Activated naive CD8-positive, alpha-beta T cell treated with anti-CD3 and anti-CD28 coated beads for 36 hours (primary cell): ENCODE results near the gene NIFK. TPM values are rescaled to one million over a fixed set of nuclear protein-coding genes. Genes with fewer than 3 reads are reported as not detected.

Experiments
- DNase-seq: peaks from one replicate; pipeline ENCODE4 v3.0.0; 2021
- H3K27ac Mint-ChIP-seq: one replicate; pipeline ENCODE4 v1.8.0; 2022; ENCODE audit warnings: mild to moderate bottlenecking, moderate library complexity, mixed read lengths
- H3K27me3 Mint-ChIP-seq: one replicate; pipeline ENCODE4 v1.8.0; 2022; ENCODE audit warnings: mild to moderate bottlenecking, mixed read lengths
- H3K36me3 Mint-ChIP-seq: one replicate; pipeline ENCODE4 v1.8.0; 2021; ENCODE audit warnings: mild to moderate bottlenecking, mixed read lengths
- H3K4me1 Mint-ChIP-seq: one replicate; pipeline ENCODE4 v1.8.0; 2021; ENCODE audit warnings: mixed read lengths
- H3K4me3 Mint-ChIP-seq: one replicate; pipeline ENCODE4 v1.8.0; 2022; ENCODE audit warnings: mild to moderate bottlenecking, moderate library complexity, mixed read lengths
- H3K9me3 Mint-ChIP-seq: one replicate; pipeline ENCODE4 v1.8.0; 2022; ENCODE audit warnings: mixed read lengths
- total RNA-seq, 2 experiments: library from RNA; stranded (reverse); gene quantifications; one replicate each; pipeline ENCODE4 v1.2.3, GENCODE V29; 2021

Gene NIFK
- total RNA-seq, result 100 to 1,000 TPM; 186 to 202 TPM

DNA sequence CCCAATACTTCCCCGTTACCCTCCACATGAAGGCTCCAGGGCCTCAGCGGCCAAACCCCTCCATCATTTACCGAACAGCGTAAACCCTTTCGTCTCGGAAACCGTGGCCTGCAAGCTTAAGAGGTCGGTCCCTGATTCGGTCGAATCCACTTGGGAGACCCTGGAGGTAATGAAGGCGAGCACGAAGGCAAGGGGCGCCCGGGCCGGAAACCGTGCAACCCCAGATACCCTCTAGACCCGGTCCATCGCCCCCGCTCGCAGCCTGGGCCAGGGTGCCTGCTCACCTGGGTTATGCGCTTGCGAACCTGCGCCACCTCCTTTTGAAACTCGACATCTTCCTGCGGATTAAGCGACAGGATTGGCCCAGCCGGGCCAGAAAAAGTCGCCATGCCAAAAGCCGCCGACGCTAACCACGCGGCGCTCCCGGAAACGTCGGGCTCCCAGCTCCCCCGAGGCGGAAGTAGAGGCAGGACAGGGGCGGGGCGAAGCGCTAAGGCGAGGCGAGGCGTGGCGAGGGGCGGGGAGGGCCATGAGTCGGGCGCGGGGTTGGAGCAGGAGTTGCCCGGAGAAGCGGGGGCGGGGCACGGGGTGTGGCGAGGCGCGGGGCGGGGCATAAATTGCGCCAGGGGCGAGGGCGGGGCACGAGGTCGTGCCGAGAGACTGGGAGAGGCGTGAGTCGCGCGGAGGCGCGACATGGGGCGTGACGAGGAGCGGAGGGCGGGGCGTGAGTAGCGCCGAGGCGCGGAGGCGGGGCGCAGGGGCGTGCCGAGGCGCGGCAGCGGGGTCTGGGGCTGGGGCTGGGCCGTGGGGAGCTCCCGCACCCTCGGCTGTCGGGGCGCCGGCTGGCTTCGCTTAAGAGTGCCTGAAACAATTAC is at the start of gene NIFK:
TSS of gene NIFK (minus strand) at position 414 of the 875 bp plus-strand sequence. CDS start at position 389, 25 bp downstream.
- peak within 1 kb of the TSS; percentile 94 for H3K4me3 Mint-ChIP-seq

DNA sequence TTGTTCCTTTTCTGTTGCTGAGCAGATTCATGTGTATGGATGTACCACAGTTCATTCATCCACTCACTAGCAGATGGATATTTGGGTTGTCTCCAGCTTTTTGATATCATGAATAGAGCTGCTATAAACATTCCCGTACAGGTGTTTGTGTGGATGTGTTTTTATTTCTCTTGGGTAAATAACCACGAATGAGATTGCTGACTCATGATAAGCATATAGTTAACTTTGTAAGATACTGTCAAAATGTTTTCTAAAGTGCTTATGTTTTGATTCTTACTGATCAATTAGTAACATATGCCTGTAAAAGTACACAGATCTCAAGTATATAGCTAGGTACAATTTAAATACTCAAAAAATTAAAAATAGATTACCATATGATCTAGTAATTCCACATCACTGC is 46.5 kb upstream of the NIFK start:
- no peak overlapping the region for H3K27ac Mint-ChIP-seq
- no peaks in the 10 kb centered on the region for H3K9me3 Mint-ChIP-seq
- no peak for DNase-seq
- no peaks in the 10 kb centered on the region for H3K4me1 Mint-ChIP-seq
- no peak overlapping the region for H3K4me3 Mint-ChIP-seq
- no peaks in the 10 kb centered on the region for H3K36me3 Mint-ChIP-seq
- H3K27me3 Mint-ChIP-seq, result peaks cover 10% of the 10 kb centered on the region

More for the DNA sequence above, at the start of gene NIFK:
- peak within 1 kb of the TSS; percentile 95 for H3K27ac Mint-ChIP-seq
- H3K36me3 Mint-ChIP-seq, result peaks cover 28% of the 10 kb centered on the region
- H3K9me3 Mint-ChIP-seq, result no peaks in the 10 kb centered on the region
- peak; percentile 100 for DNase-seq
- H3K4me1 Mint-ChIP-seq, result peaks cover 36% of the 10 kb centered on the region
- H3K27me3 Mint-ChIP-seq, result no peaks in the 10 kb centered on the region

DNA sequence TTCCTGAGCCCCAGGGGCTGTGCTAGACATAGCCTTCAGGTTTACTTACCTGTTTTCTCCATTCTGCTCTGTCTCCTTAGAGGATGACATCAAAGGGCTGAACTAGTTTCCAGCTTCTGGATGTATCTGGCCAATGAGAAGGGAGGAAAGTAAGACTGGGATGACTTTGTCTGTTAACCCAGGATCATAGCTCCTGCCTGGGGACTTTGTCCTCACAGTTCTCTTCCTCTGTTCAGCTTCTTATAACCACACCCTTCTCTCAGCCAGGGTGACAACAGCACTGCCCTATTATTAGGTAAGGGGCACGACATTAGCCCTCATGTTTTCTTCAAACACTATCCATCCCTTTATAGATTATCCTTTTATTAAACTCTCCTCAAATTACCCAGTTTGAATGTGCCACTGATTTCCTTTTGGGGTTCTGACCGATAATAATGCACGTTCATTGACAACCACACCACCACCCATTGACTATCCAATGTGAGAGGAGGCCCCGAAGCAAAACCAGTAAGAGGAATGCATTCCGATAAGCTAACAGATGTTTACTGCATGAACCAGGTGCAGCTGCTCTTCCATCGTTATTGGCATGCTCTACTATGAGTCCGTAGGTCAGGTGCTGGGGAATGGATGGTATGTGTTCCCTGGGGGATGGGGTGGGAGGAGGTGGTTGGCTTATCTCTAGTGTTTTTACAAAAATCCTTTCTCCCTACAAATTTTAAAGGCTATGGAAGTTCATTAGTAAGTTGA is 42.2 kb upstream of the NIFK start:
- Mint-ChIP-seq H3K4me1 (no peaks in the 10 kb centered on the region), H3K27me3 (peaks cover 6% of the 10 kb centered on the region), H3K9me3 (no peaks in the 10 kb centered on the region), H3K4me3 (no peak overlapping the region), H3K27ac (no peak overlapping the region), H3K36me3 (no peaks in the 10 kb centered on the region)
- DNase-seq, result no peak

DNA sequence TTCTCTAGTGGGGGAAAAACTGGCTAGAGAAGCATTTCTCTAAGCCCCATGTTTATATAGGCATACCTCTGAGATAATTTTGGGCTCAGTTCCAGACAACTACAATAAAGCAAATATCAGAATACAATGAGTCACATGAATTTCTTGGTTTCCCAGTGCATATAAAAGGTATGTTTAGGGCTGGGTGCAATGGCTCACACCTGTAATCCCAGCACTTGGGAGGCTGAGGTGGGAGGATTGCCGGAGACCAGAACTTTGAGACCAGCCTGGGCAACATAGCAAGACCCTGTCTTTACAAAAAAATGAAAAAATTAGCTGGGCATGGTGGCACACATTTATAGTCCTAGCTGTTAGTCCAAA is 41.0 kb upstream of the NIFK start:
- no peaks in the 10 kb centered on the region for H3K4me1 Mint-ChIP-seq
- H3K27ac Mint-ChIP-seq, result no peak overlapping the region
- H3K27me3 Mint-ChIP-seq, result peaks cover under 1% of the 10 kb centered on the region
- no peaks in the 10 kb centered on the region for H3K36me3 Mint-ChIP-seq
- DNase-seq, result no peak
- H3K9me3 Mint-ChIP-seq, result no peaks in the 10 kb centered on the region
- H3K4me3 Mint-ChIP-seq, result no peak overlapping the region

DNA sequence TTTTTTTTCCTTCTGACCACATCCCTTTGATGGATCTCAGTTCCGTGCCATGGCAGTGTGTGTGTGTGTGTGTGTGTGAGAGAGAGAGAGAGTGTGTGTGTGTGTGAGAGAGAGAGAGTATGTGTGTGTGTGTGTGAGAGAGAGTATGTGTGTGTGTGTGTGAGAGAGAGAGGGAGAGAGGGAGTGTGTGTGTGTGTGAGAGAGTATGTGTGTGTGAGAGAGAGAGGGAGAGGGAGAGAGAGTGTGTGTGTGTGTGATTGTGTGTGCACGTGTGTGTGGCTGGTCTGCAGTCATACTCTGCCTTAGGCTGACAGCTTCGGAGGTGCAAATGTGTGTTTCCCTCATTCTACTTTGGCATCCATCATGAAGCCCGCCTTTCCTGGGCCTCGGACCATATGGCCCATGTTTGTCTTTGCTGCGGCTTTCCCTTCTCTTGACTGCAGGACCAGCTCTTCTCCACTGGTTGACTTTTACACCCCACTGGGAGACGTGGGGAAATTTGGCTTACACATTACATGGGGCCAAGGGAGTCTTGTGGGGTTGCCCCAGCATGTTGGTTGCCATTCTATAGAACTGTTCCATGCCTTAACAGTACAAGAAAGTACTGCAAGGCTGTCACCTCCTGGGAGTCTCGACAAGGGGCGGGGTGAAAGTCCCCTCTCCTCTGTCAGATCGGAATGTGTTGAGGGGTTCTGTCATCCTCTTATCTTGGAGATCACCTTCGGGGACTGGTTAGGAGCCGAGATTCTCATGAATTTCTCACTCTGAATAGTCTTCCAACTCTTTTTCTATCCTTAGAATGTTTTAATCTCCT is 40.4 kb upstream of the NIFK start:
- H3K4me3 Mint-ChIP-seq, result no peak overlapping the region
- no peaks in the 10 kb centered on the region for H3K27me3 Mint-ChIP-seq
- H3K9me3 Mint-ChIP-seq, result no peaks in the 10 kb centered on the region
- no peaks in the 10 kb centered on the region for H3K4me1 Mint-ChIP-seq
- no peak overlapping the region for H3K27ac Mint-ChIP-seq
- DNase-seq, result no peak
- H3K36me3 Mint-ChIP-seq, result no peaks in the 10 kb centered on the region

DNA sequence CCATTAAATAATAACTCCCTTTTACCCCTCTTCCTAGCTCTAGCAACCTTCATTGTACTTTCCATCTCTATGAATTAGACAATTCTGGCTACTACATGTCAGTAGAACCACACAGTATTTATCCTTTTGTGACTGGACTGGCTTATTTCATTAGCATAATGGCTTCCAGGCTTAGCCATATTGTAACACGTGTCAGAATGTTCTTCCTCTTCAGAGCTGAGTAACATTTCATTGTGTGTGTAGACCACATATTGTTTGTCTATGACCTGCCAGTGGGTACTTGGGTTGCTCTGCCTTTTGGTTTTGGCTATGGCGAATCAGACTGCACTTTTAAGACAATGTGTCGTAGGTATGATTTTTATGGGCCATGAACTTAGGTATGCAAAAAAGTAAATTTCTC is 39.7 kb upstream of the NIFK start:
- DNase-seq, result no peak
- Mint-ChIP-seq H3K27me3 (no peaks in the 10 kb centered on the region), H3K4me1 (no peaks in the 10 kb centered on the region), H3K27ac (no peak overlapping the region), H3K36me3 (no peaks in the 10 kb centered on the region), H3K9me3 (no peaks in the 10 kb centered on the region), H3K4me3 (no peak overlapping the region)

DNA sequence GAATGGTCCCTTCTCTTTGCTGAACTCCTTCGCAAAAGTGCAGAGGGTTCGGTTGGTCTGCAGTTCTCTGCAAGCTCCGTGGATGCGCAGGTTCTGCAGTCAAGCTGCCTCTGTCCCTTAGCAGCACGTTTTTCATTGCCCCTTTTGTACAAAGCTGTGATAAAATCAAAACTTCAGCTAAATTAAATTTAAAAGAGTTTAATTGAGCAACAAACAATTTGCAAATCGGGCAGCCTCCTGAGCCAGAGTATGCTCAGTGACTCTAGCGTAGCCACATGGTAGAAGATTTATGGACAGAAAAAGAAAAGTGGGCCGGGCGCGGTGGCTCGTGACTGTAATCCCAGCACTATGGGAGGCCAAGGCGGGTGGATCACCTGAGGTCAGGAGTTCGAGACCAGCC is 37.6 kb upstream of the NIFK start:
- no peak for DNase-seq
- Mint-ChIP-seq H3K4me3 (no peak overlapping the region), H3K27ac (no peak overlapping the region), H3K4me1 (no peaks in the 10 kb centered on the region), H3K27me3 (no peaks in the 10 kb centered on the region), H3K36me3 (no peaks in the 10 kb centered on the region), H3K9me3 (no peaks in the 10 kb centered on the region)

DNA sequence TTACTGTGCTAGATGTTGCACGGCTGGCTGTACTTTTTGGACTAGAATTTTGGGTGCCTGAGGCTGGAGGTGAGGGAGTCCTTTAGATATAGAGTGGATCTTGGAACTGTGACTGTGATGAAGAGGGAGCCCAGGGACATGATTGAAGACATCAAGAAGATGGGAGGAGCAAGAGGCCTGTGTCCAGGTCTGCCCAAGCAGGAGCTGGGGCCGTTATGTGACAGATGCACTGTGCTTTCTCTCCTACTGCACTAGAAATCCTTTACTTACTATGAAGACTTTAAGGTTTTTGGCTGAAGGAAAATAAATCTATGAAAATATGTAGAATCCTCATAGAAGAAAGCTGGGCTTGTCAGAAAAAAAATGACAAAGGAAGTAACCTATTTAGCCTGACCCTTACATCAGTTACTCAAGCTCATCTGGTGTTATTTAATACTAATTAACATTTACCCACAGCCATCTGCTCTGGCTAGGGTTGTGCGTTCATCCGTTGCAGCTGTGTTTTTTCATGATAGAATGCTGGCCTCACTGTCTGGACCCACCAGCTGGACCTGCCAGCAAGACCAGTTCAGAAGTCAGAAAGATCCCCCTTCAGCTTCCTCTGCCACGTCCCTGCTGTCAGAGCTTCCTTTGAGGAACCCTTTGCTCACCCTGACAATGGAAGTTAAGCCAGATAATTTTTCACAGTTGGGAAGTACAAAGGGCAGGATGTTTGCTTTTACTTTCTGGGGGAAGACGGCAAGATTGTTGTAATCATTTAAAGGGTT is 35.5 kb upstream of the NIFK start:
- H3K36me3 Mint-ChIP-seq, result no peaks in the 10 kb centered on the region
- H3K27ac Mint-ChIP-seq, result no peak overlapping the region
- H3K4me3 Mint-ChIP-seq, result no peak overlapping the region
- H3K27me3 Mint-ChIP-seq, result no peaks in the 10 kb centered on the region
- H3K9me3 Mint-ChIP-seq, result no peaks in the 10 kb centered on the region
- no peaks in the 10 kb centered on the region for H3K4me1 Mint-ChIP-seq
- no peak for DNase-seq

DNA sequence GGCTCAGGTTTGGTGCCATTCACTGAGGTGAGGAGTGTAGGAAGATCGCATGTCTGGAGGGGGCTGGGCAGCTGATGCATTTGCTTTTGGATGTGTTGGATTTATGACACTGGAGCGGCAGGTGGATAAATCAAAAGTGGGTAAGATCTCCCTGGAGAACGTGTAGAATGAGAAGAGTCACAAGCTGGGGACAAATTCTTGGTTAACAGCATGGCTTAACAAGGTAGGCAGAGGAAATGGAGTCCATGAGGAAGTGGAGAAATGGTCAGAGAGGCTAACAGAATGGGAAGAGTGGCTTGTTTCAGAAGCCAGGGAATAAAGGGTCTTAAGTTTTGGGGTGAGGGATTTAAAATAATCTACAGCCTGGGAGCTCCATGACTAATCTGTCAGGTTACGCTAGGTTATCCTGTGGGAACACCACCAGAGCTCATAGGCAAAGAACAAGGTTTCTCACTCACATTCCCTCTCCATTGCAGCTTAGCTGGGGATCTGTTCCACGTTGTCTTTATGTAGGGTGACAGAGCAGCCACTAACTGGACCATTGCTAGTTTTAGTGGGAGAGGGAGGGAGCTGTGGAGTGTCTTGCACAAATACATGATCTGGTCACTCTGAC is 31.6 kb upstream of the NIFK start:
- no peak overlapping the region for H3K4me3 Mint-ChIP-seq
- DNase-seq, result no peak
- no peaks in the 10 kb centered on the region for H3K9me3 Mint-ChIP-seq
- peaks cover 10% of the 10 kb centered on the region for H3K36me3 Mint-ChIP-seq
- H3K4me1 Mint-ChIP-seq, result no peaks in the 10 kb centered on the region
- no peak overlapping the region for H3K27ac Mint-ChIP-seq
- no peaks in the 10 kb centered on the region for H3K27me3 Mint-ChIP-seq

DNA sequence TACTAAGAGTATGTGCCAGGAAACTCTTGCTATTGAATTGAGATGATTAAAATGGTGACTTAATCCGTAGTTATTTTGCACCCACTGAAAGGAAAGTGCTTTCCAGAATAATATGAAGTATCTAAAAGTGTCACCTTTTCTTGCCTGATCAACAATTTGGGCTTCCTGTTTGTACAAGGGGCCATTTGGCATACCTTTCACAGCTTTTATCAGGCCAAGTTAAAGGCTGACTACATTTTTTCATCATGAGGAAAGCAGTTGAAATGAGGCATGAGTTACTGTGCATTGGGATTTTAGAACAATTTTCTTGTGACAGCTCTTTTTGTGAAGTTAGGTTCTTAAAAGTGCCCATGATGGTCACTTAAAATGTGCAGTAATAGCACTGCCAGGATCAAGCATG is 29.9 kb upstream of the NIFK start:
- Mint-ChIP-seq H3K36me3 (peaks cover 14% of the 10 kb centered on the region), H3K4me1 (no peaks in the 10 kb centered on the region), H3K27ac (no peak overlapping the region), H3K9me3 (no peaks in the 10 kb centered on the region), H3K4me3 (no peak overlapping the region), H3K27me3 (no peaks in the 10 kb centered on the region)
- no peak for DNase-seq

DNA sequence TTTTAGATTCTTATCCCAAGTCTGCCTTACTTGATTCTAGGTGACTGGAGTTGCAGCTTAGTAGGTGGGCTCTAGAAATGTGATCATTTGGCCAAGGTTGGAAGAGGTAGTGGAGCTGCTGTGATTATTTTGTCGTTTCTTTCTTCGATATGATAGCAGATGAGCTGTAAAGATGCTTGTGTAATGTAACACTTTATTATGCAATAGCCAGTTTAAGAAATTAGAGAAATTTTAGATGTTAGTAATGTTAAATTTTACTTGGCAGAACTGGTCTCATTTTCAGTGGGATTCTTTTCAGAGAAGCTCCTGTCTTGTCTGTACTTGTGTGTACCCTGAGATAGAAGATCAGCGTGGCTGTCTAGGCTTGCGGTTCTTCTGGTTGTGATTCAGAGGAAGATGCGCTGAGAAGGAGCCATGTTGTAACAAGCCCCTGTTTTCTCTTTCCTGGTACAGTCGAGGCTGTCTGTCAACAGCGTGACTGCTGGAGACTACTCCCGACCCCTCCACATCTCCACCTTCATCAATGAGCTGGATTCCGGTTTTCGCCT is 28.1 kb upstream of the NIFK start:
- Mint-ChIP-seq H3K4me3 (no peak overlapping the region), H3K27me3 (no peaks in the 10 kb centered on the region), H3K4me1 (peaks cover 6% of the 10 kb centered on the region), H3K36me3 (peaks cover 18% of the 10 kb centered on the region), H3K9me3 (no peaks in the 10 kb centered on the region), H3K27ac (no peak overlapping the region)
- DNase-seq, result no peak

DNA sequence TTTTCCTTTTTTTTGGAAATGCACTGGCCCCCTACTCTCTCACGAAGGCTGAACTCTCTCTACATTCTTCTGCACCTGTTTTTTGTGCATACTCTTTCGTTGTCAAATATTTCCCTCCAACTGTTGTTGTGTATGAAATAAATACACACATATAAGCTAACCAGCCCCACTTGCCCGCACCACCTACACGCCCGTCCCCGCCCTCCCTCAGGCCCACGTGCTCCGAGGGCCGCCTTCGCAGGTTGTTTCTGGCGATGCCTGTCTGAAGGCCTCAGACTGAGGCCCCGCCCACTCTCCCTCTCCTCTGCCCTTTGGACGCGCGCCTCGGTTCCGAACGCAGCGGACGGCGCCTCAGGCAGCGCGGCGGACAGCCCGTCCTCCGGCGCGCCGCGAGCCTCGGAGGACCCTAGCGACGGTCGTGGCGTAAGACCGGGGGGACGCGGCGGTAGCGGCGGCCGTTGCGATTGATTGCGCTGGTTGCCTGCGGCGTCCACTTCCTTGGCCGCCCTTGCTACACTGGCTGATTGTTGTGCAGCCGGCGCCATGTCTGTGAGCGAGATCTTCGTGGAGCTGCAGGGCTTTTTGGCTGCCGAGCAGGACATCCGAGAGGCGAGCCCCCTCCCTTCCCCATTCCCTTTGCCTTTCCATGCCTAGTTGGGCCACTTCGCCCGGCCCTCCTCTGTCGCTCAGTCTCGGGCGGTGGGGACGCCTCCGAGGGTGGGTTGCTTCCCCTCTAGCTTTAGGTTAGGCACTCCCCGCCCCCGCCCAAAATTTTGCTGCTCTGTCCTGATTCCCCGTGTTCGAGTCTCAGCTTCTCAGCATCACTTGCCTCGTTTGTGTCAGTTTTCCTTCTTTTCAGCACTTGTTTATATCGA is 18.8 kb upstream of the NIFK start, which contains the start of gene TSN:
TSS of gene TSN (plus strand) at position 415 of the 875 bp plus-strand sequence. CDS start at position 544, 129 bp downstream.
- H3K27me3 Mint-ChIP-seq, result no peaks in the 10 kb centered on the region
- peak within 1 kb of the TSS; percentile 90 for H3K4me3 Mint-ChIP-seq
- peaks cover 19% of the 10 kb centered on the region for H3K36me3 Mint-ChIP-seq
- DNase-seq, result peak; percentile 99
- peak within 1 kb of the TSS; percentile 92 for H3K27ac Mint-ChIP-seq
- no peaks in the 10 kb centered on the region for H3K9me3 Mint-ChIP-seq
- H3K4me1 Mint-ChIP-seq, result peaks cover 22% of the 10 kb centered on the region

DNA sequence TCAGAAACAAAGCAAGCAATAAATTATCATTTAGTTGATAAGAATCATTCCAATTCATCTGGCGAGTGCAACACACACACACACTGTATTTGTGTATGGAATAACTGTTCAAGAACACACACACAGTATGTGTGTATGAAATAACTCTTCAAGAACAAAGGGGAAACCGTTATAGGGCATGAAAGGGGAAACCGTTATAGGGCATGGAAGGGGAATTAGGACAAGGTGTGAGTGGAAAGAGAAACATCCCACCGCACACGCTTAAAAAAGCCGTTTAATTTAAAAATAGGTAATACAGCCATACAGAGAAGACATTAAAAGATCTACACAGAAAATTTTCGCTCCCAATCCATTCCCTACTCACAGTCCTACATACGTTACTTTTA is 18.2 kb upstream of the NIFK start:
- H3K9me3 Mint-ChIP-seq, result no peaks in the 10 kb centered on the region
- H3K27ac Mint-ChIP-seq, result peak overlapping the region; percentile 76
- H3K4me1 Mint-ChIP-seq, result peaks cover 17% of the 10 kb centered on the region
- H3K36me3 Mint-ChIP-seq, result peaks cover 16% of the 10 kb centered on the region
- H3K27me3 Mint-ChIP-seq, result no peaks in the 10 kb centered on the region
- DNase-seq, result no peak
- peak overlapping the region; percentile 90 for H3K4me3 Mint-ChIP-seq
